HepG2 (cell line): Measurements from ENCODE around the gene CARHSP1. TPM values are rescaled to one million over a fixed set of nuclear protein-coding genes. Genes with fewer than 3 reads are reported as not detected.
A peak's percentile ranks its signal among the peaks of the same experiment; 100 is the strongest.

Source experiments
- CC2D1A ChIP-seq: sonication (generic); formaldehyde crosslinking; IDR thresholded peaks from 2 replicates; pipeline ENCODE4 v1.8.1; 2023; ENCODE audit warnings: mild to moderate bottlenecking, missing genetic modification reagents
- ESRRA ChIP-seq: sonication (generic); formaldehyde crosslinking; IDR thresholded peaks from 2 replicates; pipeline ENCODE4 v1.5.1; 2020; ENCODE audit warnings: mild to moderate bottlenecking, low read depth, missing genetic modification reagents
- HMG20A ChIP-seq: IDR thresholded peaks from 2 replicates; pipeline ENCODE4 v1.6.1; 2016; ENCODE audit warnings: borderline replicate concordance
- IKZF1 ChIP-seq: fragments of 450-650 bp; IDR thresholded peaks from 2 replicates; pipeline ENCODE4 v1.7.1; 2016
- IKZF4 ChIP-seq: sonication (generic); formaldehyde crosslinking; IDR thresholded peaks from 2 replicates; pipeline ENCODE4 v1.5.1; 2020; ENCODE audit warnings: borderline replicate concordance, mild to moderate bottlenecking, low read depth, missing genetic modification reagents; ENCODE audit errors: not compliant biosample characterization
- KDM2A ChIP-seq: sonication (generic); formaldehyde crosslinking; IDR thresholded peaks from 2 replicates; pipeline ENCODE4 v1.4.0; 2020; ENCODE audit warnings: low read depth, missing genetic modification reagents, borderline replicate concordance
- MIER3 ChIP-seq: IDR thresholded peaks from 2 replicates; pipeline ENCODE4 v1.6.1; 2016; ENCODE audit warnings: missing compliant biosample characterization, borderline replicate concordance
- NR2F1 ChIP-seq, 2 experiments: fragments of 450-650 bp in 1 of 2; formaldehyde crosslinking in 1 of 2; IDR thresholded peaks; 2 replicates each; pipeline versions ENCODE4 v1.5.0 to v1.6.1; 2016 to 2020; ENCODE audit warnings: mild to moderate bottlenecking in 1 of 2, missing compliant biosample characterization in 1 of 2, missing genetic modification reagents in 1 of 2, moderate library complexity in 1 of 2
- PHF20 ChIP-seq: sonication (generic); formaldehyde crosslinking; IDR thresholded peaks from 2 replicates; pipeline ENCODE4 v1.5.0; 2020; ENCODE audit warnings: mild to moderate bottlenecking, missing genetic modification reagents
- PITX1 ChIP-seq: sonication (generic); formaldehyde crosslinking; IDR thresholded peaks from 2 replicates; pipeline ENCODE4 v1.5.1; 2020; ENCODE audit warnings: mild to moderate bottlenecking, missing genetic modification reagents
- REPIN1 ChIP-seq: sonication (generic); formaldehyde crosslinking; IDR thresholded peaks from 2 replicates; pipeline ENCODE4 v1.8.0; 2022; ENCODE audit warnings: missing genetic modification reagents, low read depth, mild to moderate bottlenecking, borderline replicate concordance
- RXRB ChIP-seq: IDR thresholded peaks from 2 replicates; pipeline ENCODE4 v1.6.1; 2016; ENCODE audit warnings: borderline replicate concordance, missing genetic modification reagents, missing compliant biosample characterization
- SMARCE1 ChIP-seq: fragments of 450-650 bp; IDR thresholded peaks from 2 replicates; pipeline ENCODE4 v1.6.1; 2017; ENCODE audit warnings: borderline replicate concordance
- ZNF160 ChIP-seq: sonication (generic); formaldehyde crosslinking; IDR thresholded peaks from 2 replicates; pipeline ENCODE4 v1.8.0; 2022; ENCODE audit warnings: mild to moderate bottlenecking, inconsistent platforms, missing genetic modification reagents
- ZNF251 ChIP-seq: sonication (generic); formaldehyde crosslinking; IDR thresholded peaks from 2 replicates; pipeline ENCODE4 v1.9.0; 2021; ENCODE audit warnings: mild to moderate bottlenecking, missing genetic modification reagents
- ZNF44 ChIP-seq: sonication (generic); formaldehyde crosslinking; IDR thresholded peaks from 2 replicates; pipeline ENCODE4 v1.5.1; 2020; ENCODE audit warnings: mild to moderate bottlenecking, missing genetic modification reagents
- ZNF460 ChIP-seq: sonication (generic); formaldehyde crosslinking; IDR thresholded peaks from 2 replicates; pipeline ENCODE4 v1.5.1; 2020; ENCODE audit warnings: missing genetic modification reagents, mild to moderate bottlenecking, borderline replicate concordance
- ZNF557 ChIP-seq: sonication (generic); formaldehyde crosslinking; IDR thresholded peaks from 2 replicates; pipeline ENCODE4 v1.4.0; 2020; ENCODE audit warnings: missing genetic modification reagents
- ZNF574 ChIP-seq: sonication (generic); formaldehyde crosslinking; IDR thresholded peaks from 2 replicates; pipeline ENCODE4 v1.4.0; 2020; ENCODE audit warnings: missing genetic modification reagents
- ZNF639 ChIP-seq: conservative IDR thresholded peaks from 2 replicates; pipeline ENCODE4 v1.6.1; 2018; ENCODE audit warnings: missing genetic modification reagents
- ZNF678 ChIP-seq: sonication (generic); formaldehyde crosslinking; IDR thresholded peaks from 2 replicates; pipeline ENCODE4 v1.4.0; 2020; ENCODE audit warnings: mild to moderate bottlenecking, missing genetic modification reagents
- ZNF773 ChIP-seq: sonication (generic); formaldehyde crosslinking; IDR thresholded peaks from 2 replicates; pipeline ENCODE4 v1.4.0; 2020; ENCODE audit warnings: missing genetic modification reagents, borderline replicate concordance
- ZNF780A ChIP-seq: sonication (generic); formaldehyde crosslinking; IDR thresholded peaks from 2 replicates; pipeline ENCODE4 v1.8.0; 2022; ENCODE audit warnings: mild to moderate bottlenecking, missing genetic modification reagents, moderate library complexity
- ZXDC ChIP-seq: sonication (generic); formaldehyde crosslinking; IDR thresholded peaks from 2 replicates; pipeline ENCODE4 v1.5.0; 2020; ENCODE audit warnings: mild to moderate bottlenecking, missing genetic modification reagents
- polyA plus RNA-seq, 8 experiments: library from polyadenylated mRNA; depleted of rRNA in 3 of 8; stranded (reverse) in 7 of 8; unstranded in 1 of 8; fragments of >200 nt; fragmentation: Illumina TruSeq in 4 of 8; extraction: Trizol in 4 of 8; gene quantifications; 2 replicates each; pipeline versions ENCODE4 v1.2.1 to v1.2.3, GENCODE V29; 2011 to 2016; ENCODE audit warnings: low read depth in 4 of 8, missing spikeins in 1 of 8, mixed read lengths in 1 of 8; ENCODE audit not compliant: insufficient read depth in 1 of 8
- total RNA-seq, 5 experiments: library from RNA; depleted of rRNA; stranded (reverse); fragments of >200 nt; fragmentation: Illumina TruSeq; extraction: Trizol; gene quantifications; 2 replicates each; pipeline ENCODE4 v1.2.3, GENCODE V29; 2016; ENCODE audit warnings: low read depth in 1 of 5

The CARHSP1 gene
- total and polyA plus RNA-seq, 2 of the 13 experiments (the other 11 are each of a cell fraction or from before 2014, with no cell fraction given) = 173 to 345 TPM

DNA sequence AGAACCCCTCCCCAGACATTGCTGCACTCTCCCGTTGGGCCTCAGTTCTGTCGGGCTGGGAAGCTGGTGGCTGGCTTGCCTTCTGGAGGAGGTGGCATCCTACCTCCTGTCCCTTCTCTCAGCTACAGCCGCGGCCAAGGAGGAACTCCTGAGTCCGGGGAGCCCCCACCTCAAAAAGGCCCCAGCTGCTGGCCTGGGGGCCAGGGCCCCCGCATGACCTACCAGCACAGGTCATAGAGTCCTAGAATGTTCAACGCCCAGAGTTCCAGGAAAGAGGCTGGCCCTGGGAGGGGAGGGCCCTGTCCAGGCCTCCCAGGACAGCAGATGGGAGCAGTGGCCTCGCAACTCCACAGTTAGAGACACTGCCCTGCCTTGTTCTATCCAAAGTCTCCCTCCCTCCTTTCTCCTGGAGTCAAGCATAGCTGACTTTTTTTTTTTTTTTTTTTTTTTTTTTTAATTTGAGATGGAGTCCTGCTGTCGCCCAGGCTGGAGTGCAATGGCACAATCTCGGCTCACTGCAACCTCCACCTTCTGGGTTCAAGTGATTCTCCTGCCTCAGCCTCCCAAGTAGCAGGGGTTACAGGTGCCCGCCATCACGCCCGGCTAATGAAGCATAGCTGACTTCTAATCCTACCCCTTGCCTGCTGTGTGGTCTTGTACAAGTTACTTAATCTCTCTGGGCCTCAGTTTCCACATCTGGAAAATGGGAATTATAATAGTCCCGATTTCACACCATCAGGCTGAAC is 7.1 kb downstream of the CARHSP1 start (continued):
- peak; percentile 87 for TF ChIP-seq ZNF574 (CRISPR knock-in tag)
- TF ChIP-seq ZNF251 (CRISPR knock-in tag) = no peak
- peak in 1 of 2 experiments; percentile 35; a peak in 1 of 4 replicates for TF ChIP-seq NR2F1 (CRISPR knock-in tag; IDR thresholded peaks at IDR 0.05)
- peak; percentile 1; the same call in 1 of the 2 replicates for TF ChIP-seq PITX1
- no peak for TF ChIP-seq IKZF4 (CRISPR knock-in tag)
- TF ChIP-seq ZNF160 (CRISPR knock-in tag) = no peak
- no peak; the same call in 1 of the 2 replicates for TF ChIP-seq ZNF780A (CRISPR knock-in tag)
- no peak for TF ChIP-seq ESRRA
- 0 out of 2 replicates have a peak, but pooled peaks have one; percentile 26 for TF ChIP-seq ZNF44 (CRISPR knock-in tag)
- 0 out of 2 replicates have a peak, but pooled peaks have one; percentile 32 for TF ChIP-seq REPIN1 (CRISPR knock-in tag)
- TF ChIP-seq HMG20A (CRISPR knock-in tag) = peak; percentile 16; the same call in 1 of the 2 replicates
- no peak for TF ChIP-seq ZNF557
- TF ChIP-seq RXRB (CRISPR knock-in tag) = peak; percentile 32; the same call in 1 of the 2 replicates
- 0 out of 2 replicates have a peak, but pooled peaks have one; percentile 6 for TF ChIP-seq ZNF639 (CRISPR knock-in tag)
- TF ChIP-seq ZNF773 (CRISPR knock-in tag) = no peak
- TF ChIP-seq ZXDC (CRISPR knock-in tag) = peak; percentile 72; the same call in 1 of the 2 replicates
- no peak for TF ChIP-seq SMARCE1
- TF ChIP-seq ZNF678 (CRISPR knock-in tag) = no peak
- TF ChIP-seq ZNF460 (CRISPR knock-in tag) = peak; percentile 36; the same call in 1 of the 2 replicates
- TF ChIP-seq PHF20 (CRISPR knock-in tag) = no peak
- TF ChIP-seq KDM2A = peak; percentile 35; the same call in 1 of the 2 replicates
- no peak for TF ChIP-seq CC2D1A (CRISPR knock-in tag)
- TF ChIP-seq IKZF1 = no peak
- no peak for TF ChIP-seq MIER3 (CRISPR knock-in tag)
